DND-41 (cell line): ENCODE measurements around the gene OCSTAMP.

Experiments used
- ATAC-seq: fragments of 200-7000 bp; cut with Tn5 transposase; 3 replicates; pipeline ENCODE4 v1.9.1; 2021; ENCODE audit warnings: low read depth; ENCODE audit not compliant: insufficient read depth
- DNase-seq: peaks from one replicate; pipeline ENCODE4 v3.0.0-alpha.2; 2020
- H2AFZ ChIP-seq: 2 replicates; pipeline ENCODE4 v1.6.0; 2012; ENCODE audit warnings: low read depth, low read length
- H3K27ac ChIP-seq: 2 replicates; pipeline ENCODE4 v1.5.1; 2012; ENCODE audit warnings: low read length, inconsistent platforms
- H3K27me3 ChIP-seq: fragments of 200-600 bp; sonication (generic); 2 replicates; pipeline ENCODE4 v1.6.0; 2012; ENCODE audit warnings: low read length, mild to moderate bottlenecking, inconsistent platforms; ENCODE audit not compliant: insufficient read depth, poor library complexity
- H3K36me3 ChIP-seq: 2 replicates; pipeline ENCODE4 v1.5.1; 2012; ENCODE audit warnings: low read length, inconsistent platforms; ENCODE audit not compliant: insufficient read depth
- H3K4me1 ChIP-seq: 2 replicates; pipeline ENCODE4 v1.5.1; 2012; ENCODE audit warnings: mild to moderate bottlenecking, low read length; ENCODE audit not compliant: insufficient read depth
- H3K4me2 ChIP-seq: 2 replicates; pipeline ENCODE4 v1.6.0; 2012; ENCODE audit warnings: mild to moderate bottlenecking, moderate library complexity, low read length, inconsistent platforms; ENCODE audit not compliant: insufficient read depth
- H3K4me3 ChIP-seq, 2 experiments: fragments of 200-600 bp in 1 of 2; shearing (Covaris generic) in 1 of 2; 2 replicates each; pipeline ENCODE4 v1.5.1; 2012 to 2016; ENCODE audit warnings: inconsistent platforms in 2 of 2, low read length in 2 of 2, mild to moderate bottlenecking in 2 of 2, low read depth in 1 of 2, moderate library complexity in 1 of 2
- H3K79me2 ChIP-seq: 2 replicates; pipeline ENCODE4 v1.6.0; 2012; ENCODE audit warnings: low read length, inconsistent platforms; ENCODE audit not compliant: insufficient read depth
- H3K9ac ChIP-seq: 2 replicates; pipeline ENCODE4 v1.6.0; 2012; ENCODE audit warnings: low read depth, mild to moderate bottlenecking, inconsistent platforms, low read length, moderate library complexity
- H3K9me3 ChIP-seq: 2 replicates; pipeline ENCODE4 v1.5.1; 2012; ENCODE audit warnings: low read length, moderate library complexity, mild to moderate bottlenecking, inconsistent platforms; ENCODE audit not compliant: insufficient read depth, severe bottlenecking
- H4K20me1 ChIP-seq: 2 replicates; pipeline ENCODE4 v1.6.0; 2012; ENCODE audit warnings: low read length; ENCODE audit not compliant: insufficient read depth
- CTCF ChIP-seq: IDR thresholded peaks from 2 replicates; pipeline ENCODE4 v1.5.1; 2012; ENCODE audit warnings: borderline replicate concordance, low read length, moderate library complexity, mild to moderate bottlenecking; ENCODE audit not compliant: poor library complexity, severe bottlenecking; ENCODE audit errors: extremely low read depth
- EZH2 ChIP-seq: IDR thresholded peaks from 3 replicates; pipeline ENCODE4 v1.6.1; 2012; ENCODE audit warnings: borderline replicate concordance, low read depth, mild to moderate bottlenecking, moderate library complexity, low read length, inconsistent platforms; ENCODE audit not compliant: severe bottlenecking

OCSTAMP gene

DNA sequence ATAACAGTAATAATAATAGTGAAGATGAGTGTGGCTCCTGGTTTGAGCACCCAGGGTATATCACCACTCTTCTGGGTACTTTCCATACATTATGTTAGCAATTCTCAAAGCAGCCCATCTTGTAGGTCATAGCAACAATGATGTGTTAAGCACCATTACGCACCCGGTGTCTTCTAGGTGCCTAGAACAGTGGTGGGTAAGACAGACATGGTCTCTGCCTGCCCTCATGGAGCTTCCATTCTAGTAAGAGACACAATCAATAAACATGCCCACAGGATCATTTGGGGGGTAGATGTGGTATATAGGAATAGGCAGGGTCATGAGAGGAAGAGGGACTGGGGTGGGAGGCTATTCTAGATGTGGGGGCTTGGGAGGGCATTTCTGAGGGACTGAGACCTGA, 21.0 kb upstream of the OCSTAMP start:
- ATAC-seq (no peak), DNase-seq (no peak)
- no peak for TF ChIP-seq EZH2
- H3K27ac ChIP-seq = no peak overlapping the region
- H3K27me3 ChIP-seq = peaks cover 9% of the 10 kb centered on the region
- H3K9ac ChIP-seq = no peak overlapping the region
- no peaks in the 10 kb centered on the region for H3K79me2 ChIP-seq
- H3K4me3 ChIP-seq = no peak overlapping the region
- H4K20me1 ChIP-seq = 0 out of 2 replicates have a peak, but pooled peaks cover 3% of the 10 kb centered on the region
- no peaks in the 10 kb centered on the region for H3K9me3 ChIP-seq
- no peaks in the 10 kb centered on the region for H3K36me3 ChIP-seq
- H3K4me1 ChIP-seq = no peaks in the 10 kb centered on the region
- no peak overlapping the region for H2AFZ ChIP-seq
- no peak overlapping the region for H3K4me2 ChIP-seq

GRCh38 chr20:46570956-46571355, 20.5 kb upstream of the OCSTAMP start:
- peaks cover 9% of the 10 kb centered on the region for H3K27me3 ChIP-seq
- H4K20me1 ChIP-seq = 0 out of 2 replicates have a peak, but pooled peaks cover 3% of the 10 kb centered on the region
- H3K9me3 ChIP-seq = no peaks in the 10 kb centered on the region
- H3K4me1 ChIP-seq = no peaks in the 10 kb centered on the region
- no peaks in the 10 kb centered on the region for H3K79me2 ChIP-seq
- H3K4me3 ChIP-seq = no peak overlapping the region
- no peaks in the 10 kb centered on the region for H3K36me3 ChIP-seq
- no peak overlapping the region for H3K9ac ChIP-seq
- TF ChIP-seq CTCF (no peak), EZH2 (no peak)
- H3K4me2 ChIP-seq = no peak overlapping the region
- no peak overlapping the region for H3K27ac ChIP-seq
- no peak for DNase-seq
- ATAC-seq = no peak
- no peak overlapping the region for H2AFZ ChIP-seq

- no peak overlapping the region for H3K9ac ChIP-seq
- TF ChIP-seq EZH2 = no peak
- TF ChIP-seq CTCF = no peak
- no peaks in the 10 kb centered on the region for H3K79me2 ChIP-seq
- H3K27me3 ChIP-seq = peaks cover 9% of the 10 kb centered on the region
- DNase-seq (no peak), ATAC-seq (no peak)
- 0 out of 2 replicates have a peak, but pooled peaks cover 3% of the 10 kb centered on the region for H4K20me1 ChIP-seq
- H3K9me3 ChIP-seq = no peaks in the 10 kb centered on the region
- no peak overlapping the region for H3K4me3 ChIP-seq
- H3K4me1 ChIP-seq = no peaks in the 10 kb centered on the region
- H3K36me3 ChIP-seq = no peaks in the 10 kb centered on the region
- H2AFZ ChIP-seq = no peak overlapping the region
- no peak overlapping the region for H3K27ac ChIP-seq
- H3K4me2 ChIP-seq = no peak overlapping the region
These were observed 19.5 kb upstream of the OCSTAMP start for GRCh38 chr20:46569961-46570360.

GRCh38 chr20:46568570-46569129, 18.2 kb upstream of the OCSTAMP start:
- no peak overlapping the region for H2AFZ ChIP-seq
- no peak for DNase-seq
- 0 out of 2 replicates have a peak, but pooled peaks cover 3% of the 10 kb centered on the region for H4K20me1 ChIP-seq

More at GRCh38 chr20:46568570-46569129, 18.2 kb upstream of the OCSTAMP start:
- H3K9me3 ChIP-seq = no peaks in the 10 kb centered on the region
- peaks cover 9% of the 10 kb centered on the region for H3K27me3 ChIP-seq
- H3K79me2 ChIP-seq = no peaks in the 10 kb centered on the region
- H3K4me2 ChIP-seq = no peak overlapping the region
- ATAC-seq = no peak
- H3K4me1 ChIP-seq = no peaks in the 10 kb centered on the region
- H3K4me3 ChIP-seq = no peak overlapping the region
- no peak overlapping the region for H3K27ac ChIP-seq
- no peak for TF ChIP-seq CTCF
- TF ChIP-seq EZH2 = no peak
- no peak overlapping the region for H3K9ac ChIP-seq
- no peaks in the 10 kb centered on the region for H3K36me3 ChIP-seq
